HG02759 (cell line): ENCODE measurements around the gene DNAJC11.
"Not testable (repeated sequence)": the region's sequence is repeated elsewhere in the genome, so short reads cannot be mapped to it uniquely, and the experiment has no call there.

Experiments
- ATAC-seq: cut with Tn5 transposase; IDR thresholded peaks from one replicate; pipeline ENCODE4 v1.9.1; 2021; ENCODE audit warnings: mild to moderate bottlenecking, moderate library complexity; ENCODE audit not compliant: unreplicated experiment

The DNAJC11 gene

DNA sequence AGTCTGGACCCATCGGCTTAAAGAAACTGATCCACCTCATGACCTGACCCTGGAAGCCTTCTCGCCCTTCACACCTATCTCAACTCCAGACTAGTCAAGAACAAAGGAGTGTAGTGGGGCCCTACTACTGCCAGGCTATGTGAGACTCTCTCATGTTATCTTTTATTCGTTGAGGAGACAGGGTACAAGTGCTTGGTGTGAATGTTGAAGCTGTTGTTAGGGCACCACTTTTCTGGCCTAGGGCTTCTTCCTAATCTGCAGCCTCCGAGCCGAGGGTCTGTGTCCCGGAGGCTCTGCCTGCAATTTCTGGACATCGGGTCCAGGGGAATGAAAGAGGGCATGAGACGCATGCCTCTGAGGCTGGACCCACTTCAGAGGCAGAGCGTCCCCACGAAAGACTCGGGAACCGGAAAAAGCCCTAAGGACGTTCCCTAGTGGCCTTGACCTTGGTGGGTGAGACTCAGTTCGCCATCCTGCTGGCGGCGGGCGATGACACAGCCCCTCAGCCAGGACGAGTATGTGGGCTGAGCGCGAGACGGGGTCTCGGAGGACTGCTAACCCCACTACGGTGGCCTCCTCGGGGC, 671 bp downstream of the DNAJC11 start:
- no peak for ATAC-seq

DNA sequence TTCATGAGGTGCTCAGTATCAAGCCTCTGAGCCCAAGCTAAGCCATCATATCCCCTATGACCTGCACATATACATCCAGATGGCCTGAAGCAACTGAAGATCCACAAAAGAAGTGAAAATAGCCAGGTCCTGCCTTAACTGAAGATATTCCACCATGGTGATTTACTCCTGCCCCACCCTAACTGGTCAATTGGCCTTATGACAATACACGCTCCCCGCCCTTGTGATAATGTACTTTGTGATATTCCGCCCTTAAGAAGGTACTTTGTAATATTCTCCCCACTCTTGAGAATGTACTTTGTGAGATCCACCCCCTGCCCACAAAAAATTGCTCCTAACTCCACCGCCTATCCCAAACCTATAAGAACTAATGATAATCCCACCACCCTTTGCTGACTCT, 1.7 kb downstream of the DNAJC11 start:
- ATAC-seq: not testable (repeated sequence)

DNA sequence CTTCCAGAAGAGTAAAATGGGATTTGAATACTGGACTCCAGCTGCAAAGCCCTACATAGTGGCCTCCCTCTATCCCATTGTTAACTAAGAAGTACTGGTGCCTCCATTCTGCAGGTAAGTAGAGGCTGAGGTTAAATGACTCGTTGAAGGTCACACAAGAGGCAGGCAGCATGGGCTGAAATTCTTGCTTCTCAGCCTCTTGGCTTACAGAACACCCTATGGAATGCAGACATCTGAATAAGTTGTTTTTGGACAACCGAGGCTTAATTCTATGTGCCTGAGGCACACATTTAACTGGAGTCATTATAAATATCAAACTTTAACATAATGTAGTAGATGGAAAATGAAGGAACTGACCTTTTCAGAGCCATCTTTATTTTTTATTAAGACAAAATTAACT, 5.7 kb downstream of the DNAJC11 start:
- ATAC-seq: no peak

DNA sequence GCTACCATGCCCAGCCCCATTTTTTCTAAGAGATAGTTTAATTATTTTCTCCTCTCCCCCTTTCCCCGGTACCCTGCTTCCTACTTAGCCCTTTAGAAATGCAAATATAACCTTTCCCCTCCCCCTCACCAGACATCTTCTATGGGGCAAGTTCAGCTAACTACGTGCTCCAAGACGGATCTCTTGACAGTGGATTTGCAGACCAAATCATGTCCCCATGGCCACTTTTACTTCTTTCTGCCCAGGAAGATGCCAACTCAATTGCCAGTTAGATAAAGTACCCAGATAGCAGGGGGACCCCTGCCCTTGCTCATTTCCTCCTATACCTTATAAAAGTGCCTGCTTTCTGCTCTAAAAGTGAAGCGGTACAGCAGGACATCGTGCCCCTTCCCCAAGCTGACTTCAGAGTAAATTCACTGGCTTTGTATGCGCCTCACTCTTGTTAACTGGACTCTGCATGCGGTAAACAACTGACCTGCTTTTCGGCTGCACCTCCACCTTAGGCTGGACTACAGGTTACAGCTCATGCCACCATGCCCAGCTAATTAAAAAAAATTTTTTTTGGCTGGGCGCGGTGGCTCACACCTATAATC, 7.4 kb downstream of the DNAJC11 start:
- no peak for ATAC-seq

DNA sequence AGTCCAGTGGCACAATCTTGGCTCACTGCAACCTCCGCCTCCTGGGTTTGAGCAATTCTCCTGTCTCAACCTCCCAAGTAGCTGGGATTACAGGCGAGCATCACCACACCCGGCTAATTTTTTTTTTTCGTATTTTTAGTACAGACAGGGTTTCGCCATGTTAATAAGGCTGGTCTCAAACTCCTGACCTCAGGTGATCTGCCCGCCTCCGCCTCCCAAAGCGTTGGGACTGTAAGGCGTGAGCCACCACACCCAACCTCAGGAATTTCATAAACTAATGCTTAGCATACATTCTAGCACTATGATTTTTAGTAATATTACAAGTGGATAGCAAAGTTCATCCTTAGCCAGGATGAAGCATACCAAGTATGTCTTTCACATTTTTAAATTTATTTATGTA, 8.7 kb downstream of the DNAJC11 start:
- ATAC-seq: no peak

DNA sequence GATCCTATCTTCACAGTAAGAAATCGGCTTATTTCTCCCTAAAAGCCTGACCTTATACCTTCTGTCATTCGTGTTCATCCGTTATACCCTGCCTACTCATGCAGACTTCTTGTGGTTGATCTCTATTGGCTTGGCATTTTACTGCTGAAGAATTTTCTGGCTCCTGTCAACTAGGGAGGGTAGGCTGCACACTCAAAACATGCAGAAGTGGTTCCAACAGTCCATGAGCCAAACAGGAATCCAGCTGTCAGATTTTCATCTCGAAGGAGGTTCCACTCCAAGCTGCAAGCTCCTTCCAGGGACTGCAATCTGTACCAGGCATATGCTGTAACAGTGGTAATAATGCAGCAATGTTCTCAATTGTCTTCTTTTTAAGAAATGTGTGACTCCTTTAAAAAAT, 10.1 kb downstream of the DNAJC11 start:
- ATAC-seq: no peak

DNA sequence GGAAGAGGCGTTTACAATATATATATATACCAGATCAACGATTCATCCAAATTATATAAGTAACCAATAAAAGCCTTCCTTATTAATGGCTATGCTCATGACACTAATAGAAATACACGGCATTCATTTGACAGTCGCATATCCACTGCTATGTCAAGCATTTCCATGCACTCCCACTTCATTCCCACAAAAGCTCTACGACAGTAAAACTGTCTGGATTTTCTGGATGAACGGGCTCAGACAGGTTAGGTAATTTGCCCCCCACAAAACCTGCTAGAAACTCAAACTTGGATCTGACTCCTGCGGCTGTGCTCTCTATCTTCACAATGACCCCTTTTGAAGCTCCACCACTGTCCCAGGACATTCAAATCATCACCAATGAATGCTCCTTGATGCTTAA, 11.4 kb downstream of the DNAJC11 start:
- ATAC-seq: no peak

DNA sequence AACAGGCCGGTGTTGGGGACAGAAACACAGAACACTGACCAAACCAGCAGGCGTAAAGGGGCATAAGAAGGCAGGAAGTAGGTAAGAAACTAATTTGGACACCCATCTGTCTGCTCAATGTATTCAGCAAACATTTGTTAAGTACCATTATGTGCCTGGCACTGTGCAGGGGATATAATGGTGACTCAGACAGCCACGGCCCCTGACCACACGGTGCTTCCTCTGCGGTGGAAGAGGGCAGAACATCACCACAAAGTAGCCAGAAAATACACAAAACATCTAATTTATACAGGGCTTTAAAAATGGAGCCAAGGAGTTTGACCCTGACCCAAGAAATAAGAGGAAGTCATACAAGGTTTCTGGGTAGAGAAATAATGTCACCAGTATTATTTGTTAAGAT, 12.9 kb downstream of the DNAJC11 start:
- no peak for ATAC-seq

DNA sequence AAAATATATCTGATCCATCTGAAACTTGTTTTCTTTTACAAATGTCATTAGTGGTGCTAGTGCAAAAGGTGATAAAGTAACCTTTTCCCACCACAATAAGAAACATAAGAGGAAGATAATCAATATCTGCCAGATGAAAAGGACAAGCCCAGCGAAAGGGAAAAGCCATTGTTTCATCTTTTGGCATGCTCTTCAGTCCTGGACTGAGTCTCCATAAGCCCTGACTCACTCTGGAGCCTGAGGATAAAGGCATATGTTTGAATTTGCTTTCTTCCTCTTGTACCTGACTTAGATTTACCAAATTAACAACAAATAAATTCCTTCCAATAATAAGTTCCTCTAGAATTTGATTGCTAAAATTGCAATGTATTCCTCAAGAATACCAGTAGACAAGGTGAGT, 13.6 kb downstream of the DNAJC11 start:
- ATAC-seq: no peak

DNA sequence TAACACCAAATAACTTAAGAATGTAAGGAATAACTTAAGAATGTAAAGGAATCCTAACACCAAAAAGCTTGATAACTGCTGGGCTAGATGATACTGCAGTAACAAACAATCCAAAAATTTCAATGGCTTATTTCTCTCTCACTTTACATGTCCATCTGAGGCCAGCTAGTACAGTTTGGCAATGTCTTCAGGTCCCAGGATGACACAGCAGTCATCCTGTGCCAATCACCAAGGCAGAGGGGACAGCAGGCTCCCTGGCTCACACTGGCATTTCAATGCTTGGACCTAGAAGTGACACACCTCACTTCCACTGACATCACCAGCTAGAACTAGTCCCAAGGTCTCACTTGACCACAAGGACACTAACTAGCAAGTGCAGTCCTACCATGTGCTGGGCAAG, 15.3 kb downstream of the DNAJC11 start:
- ATAC-seq: no peak

DNA sequence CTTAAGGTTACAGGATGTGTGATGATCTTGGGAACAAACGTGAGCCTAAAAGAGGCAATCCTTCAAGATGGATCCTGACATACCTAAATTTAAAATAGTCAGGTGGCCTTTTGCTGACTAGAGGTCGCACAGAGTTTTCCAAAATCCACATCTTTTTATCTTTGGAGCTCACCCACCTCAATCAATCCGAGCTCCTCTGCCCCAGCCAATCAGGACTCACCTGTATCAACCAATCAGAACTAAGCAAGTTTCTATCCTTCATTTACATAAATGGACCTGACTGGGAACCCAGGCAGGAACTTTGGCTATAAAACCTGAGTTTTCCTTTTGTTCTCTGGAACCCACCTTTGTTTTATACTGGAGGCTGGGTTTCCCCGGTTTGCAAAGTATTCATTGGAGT, 16.2 kb downstream of the DNAJC11 start:
- no peak for ATAC-seq

DNA sequence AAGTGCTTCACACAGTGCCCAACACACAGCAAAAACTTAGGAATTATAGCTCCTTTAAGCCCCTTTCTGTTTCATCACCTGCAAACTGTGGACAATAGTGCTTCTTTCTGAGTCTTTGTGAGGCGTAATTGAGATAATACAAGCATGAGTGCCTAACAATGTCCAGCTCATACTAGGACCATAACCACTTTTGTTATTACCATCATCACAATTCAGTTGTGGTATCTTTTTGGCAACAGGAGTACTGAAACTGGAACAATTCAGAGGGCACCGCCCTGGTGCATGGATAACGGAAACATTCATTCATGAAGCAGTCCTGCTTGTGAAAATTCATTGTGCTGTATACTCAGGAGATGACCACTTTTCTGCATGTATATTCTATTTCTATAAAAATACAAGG, 18.2 kb downstream of the DNAJC11 start:
- no peak for ATAC-seq

DNA sequence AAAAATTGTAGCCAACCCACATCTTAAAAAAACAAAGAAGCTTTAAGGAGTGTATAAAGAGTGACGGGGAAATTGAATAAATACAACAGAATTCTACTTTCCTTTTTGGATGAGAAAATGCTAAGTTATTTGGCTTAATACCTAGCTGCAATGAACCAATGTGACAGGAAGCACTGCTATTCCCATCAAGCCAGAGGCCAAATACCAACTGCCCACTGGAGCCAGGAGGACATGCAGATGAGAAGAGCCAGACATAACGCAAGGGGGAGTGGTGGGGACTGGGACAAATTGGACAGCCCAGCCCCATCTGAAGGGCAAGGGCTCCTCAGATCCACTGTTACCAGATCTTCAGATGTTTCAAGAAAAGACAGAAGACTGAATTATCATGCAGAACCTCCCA, 25.7 kb downstream of the DNAJC11 start:
- no peak for ATAC-seq

DNA sequence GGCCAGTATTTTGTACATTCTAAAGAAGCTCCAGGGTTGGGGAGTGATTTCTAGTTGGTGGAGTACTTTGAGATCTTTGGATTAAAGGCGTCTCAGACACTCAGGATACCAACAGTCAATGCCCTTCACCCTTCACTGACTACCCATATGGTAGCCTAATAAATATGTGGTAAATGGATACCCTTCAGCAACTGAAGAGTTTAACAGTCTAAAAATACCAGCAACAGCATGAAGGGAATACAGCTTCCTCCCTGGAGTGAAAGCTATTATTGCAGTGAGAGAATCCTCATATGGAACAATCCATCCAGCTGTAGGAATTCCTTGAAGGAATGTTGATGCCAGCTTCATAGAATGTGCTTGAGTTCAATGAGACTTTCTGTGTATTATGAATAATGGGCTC, 26.8 kb downstream of the DNAJC11 start:
- no peak for ATAC-seq

DNA sequence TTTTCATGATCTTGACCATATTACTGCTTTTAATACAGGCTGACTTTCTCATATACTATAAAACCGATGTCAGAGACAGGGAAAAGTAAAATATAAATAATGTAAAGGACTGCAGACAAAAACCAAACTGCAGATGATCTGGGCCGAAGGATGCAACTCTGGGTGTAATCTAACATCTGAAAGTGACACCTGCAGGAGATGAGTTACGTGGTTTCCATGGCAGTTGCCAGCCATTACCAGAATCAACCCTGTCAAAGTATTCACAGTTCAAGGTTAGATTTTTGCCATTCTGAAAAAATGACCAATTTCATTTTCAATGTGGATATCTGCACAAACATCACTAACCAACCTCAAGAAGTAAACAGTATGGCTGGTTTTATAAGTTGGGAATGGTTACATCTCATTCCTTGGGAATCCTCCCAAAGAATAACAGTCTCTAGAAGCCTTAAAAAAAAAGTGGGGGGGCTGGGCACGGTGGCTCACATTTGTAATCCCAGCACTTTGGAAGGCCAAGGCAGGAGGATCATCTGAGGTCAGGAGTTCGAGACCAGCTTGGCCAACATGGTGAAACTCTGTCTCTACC, 27.7 kb downstream of the DNAJC11 start:
- ATAC-seq: no peak

DNA sequence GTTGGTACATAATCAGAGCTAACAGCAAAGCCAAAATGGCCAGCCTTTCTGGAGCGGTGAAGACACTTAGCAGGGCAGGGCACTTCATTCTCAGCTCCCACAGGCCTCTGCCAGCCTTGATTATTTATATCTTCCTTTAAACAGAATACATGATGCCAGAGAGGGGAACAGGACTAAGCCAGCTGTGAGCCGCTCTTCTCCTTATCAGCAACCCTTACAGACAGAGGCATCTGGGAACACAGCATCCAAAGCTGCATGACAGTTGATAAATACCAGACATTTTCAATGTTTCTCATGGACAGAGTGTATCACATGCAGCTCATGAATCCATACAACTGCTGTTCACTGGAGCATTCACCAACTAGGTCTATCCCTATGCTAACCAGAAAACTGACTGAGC, 29.1 kb downstream of the DNAJC11 start:
- no peak for ATAC-seq

DNA sequence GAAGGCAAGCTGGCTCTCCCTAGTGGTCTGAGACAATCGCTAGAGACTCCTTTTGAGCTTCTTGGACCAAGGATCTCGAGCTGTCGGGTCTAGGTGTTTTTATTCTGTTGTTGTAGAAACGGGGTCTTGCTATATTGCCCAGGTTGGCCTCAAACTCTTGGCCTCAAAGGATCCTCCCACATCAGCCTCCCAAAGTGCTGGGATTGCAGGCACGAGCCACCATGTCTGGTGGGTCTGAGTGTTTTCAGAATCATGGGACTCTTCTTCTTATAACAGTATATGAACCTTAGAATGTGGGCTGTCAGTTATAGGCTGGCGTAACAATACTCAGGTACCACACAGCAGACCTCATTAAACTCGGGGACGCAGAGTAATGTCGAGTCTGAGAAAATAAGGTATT, 33.1 kb downstream of the DNAJC11 start:
- ATAC-seq: no peak

DNA sequence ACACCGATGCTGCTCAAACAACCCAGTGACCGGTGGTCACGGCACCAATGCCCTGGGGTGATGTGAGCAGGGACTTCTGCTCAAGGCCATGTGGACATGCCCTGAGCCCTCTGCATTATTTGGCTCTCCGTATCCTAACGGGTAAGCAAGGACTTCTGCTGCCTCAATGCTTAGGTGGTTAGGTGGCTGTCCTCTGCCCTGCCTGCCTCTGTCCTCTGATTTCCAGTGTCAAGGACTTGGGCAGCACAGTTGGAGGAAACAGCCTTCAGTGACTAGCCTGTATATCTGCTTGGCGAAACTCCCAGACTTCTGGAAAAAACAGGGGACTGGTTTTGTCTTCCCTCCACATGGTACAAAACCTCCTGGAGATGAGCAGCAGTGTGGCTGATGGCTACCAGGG, 34.5 kb downstream of the DNAJC11 start:
- ATAC-seq: no peak

DNA sequence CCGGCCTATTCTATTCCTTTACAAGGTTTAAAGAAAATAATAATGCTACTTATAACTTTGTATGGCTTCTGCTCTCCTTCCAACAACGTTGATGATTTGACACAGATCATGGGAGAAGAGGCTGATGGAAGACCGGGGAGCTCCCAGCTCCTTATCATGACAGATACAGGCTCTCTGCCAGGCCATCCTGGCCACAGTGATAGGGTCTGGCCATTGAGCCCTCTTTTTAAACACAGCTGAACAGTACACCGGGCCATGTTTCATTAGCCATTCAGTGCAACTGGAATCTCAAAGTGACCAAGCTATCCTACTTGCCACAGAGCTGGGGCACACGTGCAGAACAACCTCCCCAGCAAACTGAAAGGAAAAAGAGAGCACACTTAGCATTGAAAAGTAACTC, 34.9 kb downstream of the DNAJC11 start:
- no peak for ATAC-seq

DNA sequence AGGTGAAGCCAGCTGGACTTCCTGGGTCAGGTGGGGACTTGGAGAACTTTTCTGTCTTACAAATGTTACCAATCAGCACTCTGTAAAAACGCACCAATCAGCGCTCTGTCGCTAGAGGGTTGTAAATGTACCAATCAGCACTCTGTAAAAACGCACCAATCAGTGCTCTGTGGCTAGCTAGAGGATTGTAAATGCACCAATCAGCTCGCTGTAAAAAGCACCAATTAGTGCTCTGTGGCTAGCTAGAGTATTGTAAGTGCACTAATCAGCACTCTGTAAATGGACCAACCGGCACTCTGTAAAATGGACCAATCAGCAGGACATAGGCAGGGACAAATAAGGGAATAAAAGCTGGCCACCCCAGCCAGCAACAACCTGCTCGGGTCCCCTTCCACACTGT, 39.1 kb downstream of the DNAJC11 start:
- ATAC-seq: not testable (repeated sequence)

DNA sequence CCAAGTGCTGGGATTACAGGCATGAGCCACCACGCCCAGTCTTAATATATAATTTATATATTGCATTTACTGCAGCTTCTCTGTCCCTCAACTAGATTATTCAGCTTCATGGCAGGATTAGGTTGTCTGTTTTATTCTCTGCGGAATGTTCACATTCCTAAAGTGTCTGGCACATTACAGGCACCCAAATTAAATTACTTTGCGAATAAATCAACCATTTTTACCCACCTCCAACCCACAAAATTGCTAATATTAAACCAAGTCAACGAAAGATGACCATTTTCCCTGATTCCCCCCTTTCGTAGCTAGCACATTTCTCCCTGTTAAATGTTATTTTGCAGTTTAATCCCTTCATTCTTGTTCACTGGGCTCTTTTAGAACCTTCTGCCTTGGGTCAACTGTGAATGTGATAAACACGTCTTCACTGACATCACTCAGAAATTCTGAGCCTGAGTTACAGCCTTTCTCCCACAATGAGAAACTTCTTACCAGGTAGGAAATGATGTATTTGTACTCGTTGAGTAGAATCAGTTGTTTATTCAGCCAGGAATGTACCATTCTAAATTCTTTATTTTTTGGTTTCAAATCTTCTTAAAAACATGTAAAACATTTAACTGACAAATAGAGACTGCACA, 41.1 kb downstream of the DNAJC11 start:
- no peak for ATAC-seq

DNA sequence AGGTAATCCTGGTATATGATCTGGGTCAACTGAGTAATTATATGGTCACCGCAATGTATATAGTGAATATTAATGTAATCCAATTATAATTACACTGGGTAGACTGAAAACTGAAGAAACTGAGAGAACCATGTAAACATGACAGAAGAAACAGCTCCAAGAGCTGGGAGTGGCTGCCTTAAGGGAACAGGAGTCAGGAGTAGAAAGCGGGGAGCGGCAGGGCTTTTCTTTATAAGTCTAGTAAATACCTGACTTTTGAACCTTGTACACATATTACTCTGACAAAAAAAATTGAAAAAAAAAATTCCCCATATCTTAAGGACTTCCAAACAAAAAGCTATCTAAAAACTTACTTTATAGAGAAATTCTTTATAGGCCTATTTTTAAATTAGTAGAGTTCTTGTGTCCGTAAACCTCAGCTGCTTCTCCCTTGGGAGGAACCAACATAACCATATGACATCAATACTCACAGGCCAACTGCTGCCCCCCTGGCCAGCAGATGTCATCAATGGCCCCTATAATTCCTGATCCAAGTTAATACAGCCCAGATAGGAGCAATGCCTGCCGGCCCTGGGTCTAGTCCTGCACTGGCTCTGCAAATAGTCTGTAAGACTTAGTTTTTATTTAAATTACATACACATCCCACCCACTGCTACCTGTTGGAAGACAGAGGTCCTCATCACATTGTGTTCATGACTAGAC, 43.1 kb downstream of the DNAJC11 start:
- no peak for ATAC-seq
